BJ (cell line): ENCODE data around the gene FAIM. TPM values are rescaled to one million over a fixed set of nuclear protein-coding genes. Genes with fewer than 3 reads are reported as not detected.

ENCODE experiments used
- CTCF ChIA-PET: fragments of 350-600 bp; formaldehyde crosslinking; extraction: SDS; loops from one replicate; lab custom pipeline; 2021; ENCODE audit warnings: antibody characterized with exemption, inconsistent platforms; lab: Yijun Ruan, JAX
- POLR2A ChIA-PET: fragments of 300-600 bp; sonication (Branson Sonifier 250); formaldehyde crosslinking; extraction: SDS; loops from one replicate; lab custom pipeline; 2021; ENCODE audit warnings: antibody characterized with exemption; lab: Charles Lee
- DNase-seq: peaks from one replicate; pipeline ENCODE4 v3.0.0-alpha.2; 2011; ENCODE audit warnings: low read depth
- H3K27me3 ChIP-seq: 2 replicates; pipeline ENCODE4 v1.6.0; 2011; ENCODE audit warnings: low read length; ENCODE audit not compliant: control insufficient read depth, insufficient read depth
- H3K36me3 ChIP-seq: 2 replicates; pipeline ENCODE4 v1.5.1; 2011; ENCODE audit warnings: low read length; ENCODE audit not compliant: control insufficient read depth, insufficient read depth
- H3K4me3 ChIP-seq: 2 replicates; pipeline ENCODE4 v1.5.1; 2011; ENCODE audit warnings: low read depth, mild to moderate bottlenecking, control low read depth, low read length
- CTCF ChIP-seq: IDR thresholded peaks from 2 replicates; pipeline ENCODE4 v1.5.1; 2011; ENCODE audit warnings: low read depth, mild to moderate bottlenecking, control low read depth, inconsistent platforms, low read length, moderate library complexity; ENCODE audit not compliant: insufficient read depth
- polyA plus RNA-seq: library from polyadenylated mRNA; depleted of rRNA; stranded (reverse); fragments of >200 nt; gene quantifications from 2 replicates; pipeline ENCODE4 v1.2.3, GENCODE V29; 2011

Gene FAIM
- polyA plus RNA-seq, 1 experiment = 2.4 TPM

DNA sequence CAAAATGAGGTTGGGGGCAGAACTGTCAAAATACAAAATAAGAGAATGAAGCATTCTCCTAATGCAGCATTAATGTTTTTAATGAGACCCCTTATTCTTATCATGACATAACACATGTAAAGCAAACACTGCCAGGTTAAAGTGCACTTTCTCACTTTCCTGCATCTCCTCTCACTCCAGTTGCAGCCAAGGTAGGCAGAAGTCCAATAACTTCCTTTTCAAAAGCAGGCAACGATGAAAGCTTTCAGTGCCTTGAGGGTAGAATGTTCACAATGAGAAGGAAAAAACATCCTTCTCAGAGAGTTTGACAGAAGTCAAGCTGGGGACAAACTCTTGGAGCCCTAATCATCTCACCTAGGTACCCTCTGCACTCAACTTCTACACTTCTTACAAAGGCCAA is 59.5 kb downstream of the FAIM start:
- H3K27me3 ChIP-seq = no peaks in the 10 kb centered on the region
- no peak for DNase-seq
- H3K4me3 ChIP-seq = no peak overlapping the region
- ChIA-PET POLR2A (no interaction called here), CTCF (interaction anchor here (0.6 kb wide), 1 partner anchor 268 kb away, joined by 3 read pairs; no protein-coding TSS in a partner anchor)
- peaks cover 1% of the 10 kb centered on the region; the same call in 1 of the 2 replicates for H3K36me3 ChIP-seq
- no peak for TF ChIP-seq CTCF

- CTCF ChIA-PET = interaction anchor here (1.0 kb wide), 1 partner anchor 12 kb away, joined by 3 read pairs; no protein-coding TSS in a partner anchor
- TF ChIP-seq CTCF = no peak
- POLR2A ChIA-PET = no interaction called here
- Histone ChIP-seq H3K36me3 (no peaks in the 10 kb centered on the region; the same call in 1 of the 2 replicates), H3K27me3 (no peaks in the 10 kb centered on the region), H3K4me3 (no peak overlapping the region)
- DNase-seq = no peak
These were observed 61.8 kb downstream of the FAIM start for GRCh38 chr3:138670407-138670806.

GRCh38 chr3:138673641-138674530 is 65.3 kb downstream of the FAIM start:
- Histone ChIP-seq H3K4me3 (no peak overlapping the region), H3K36me3 (no peaks in the 10 kb centered on the region; the same call in 1 of the 2 replicates), H3K27me3 (no peaks in the 10 kb centered on the region)
- POLR2A ChIA-PET = no interaction called here
- TF ChIP-seq CTCF = no peak
- DNase-seq = no peak
- CTCF ChIA-PET = interaction anchor here (0.6 to 1.5 kb wide), 4 partner anchors 13 to 241 kb away, joined by 3 to 5 read pairs (median 4); partner anchors contain the start of gene CEP70

DNA sequence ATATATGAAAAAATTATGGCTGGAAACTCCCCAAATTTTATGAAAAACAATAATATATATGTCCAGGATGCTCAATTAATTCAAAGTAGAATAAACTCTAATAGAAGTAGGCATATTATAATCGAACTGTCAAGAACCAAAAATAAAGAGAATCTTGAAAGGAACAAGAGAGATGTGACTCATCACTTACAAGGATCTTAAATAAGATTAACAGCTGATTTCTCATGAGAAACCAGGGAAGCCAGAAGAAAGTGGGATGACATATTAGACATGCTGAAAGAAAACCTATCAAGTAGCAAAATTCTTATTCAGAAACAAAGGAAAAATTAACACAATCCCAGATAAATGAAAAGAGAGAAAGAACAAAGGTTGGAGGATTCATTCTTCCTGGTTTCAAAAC is 66.8 kb downstream of the FAIM start:
- Histone ChIP-seq H3K36me3 (no peaks in the 10 kb centered on the region), H3K4me3 (no peak overlapping the region), H3K27me3 (no peaks in the 10 kb centered on the region)
- no peak for DNase-seq
- TF ChIP-seq CTCF = no peak
- CTCF ChIA-PET = no interaction called here
- POLR2A ChIA-PET = no interaction called here

- Histone ChIP-seq H3K27me3 (no peaks in the 10 kb centered on the region), H3K4me3 (no peak overlapping the region), H3K36me3 (0 out of 2 replicates have a peak, but pooled peaks cover 3% of the 10 kb centered on the region)
- no peak for TF ChIP-seq CTCF
- no peak for DNase-seq
- ChIA-PET CTCF (interaction anchor here (1.0 to 1.7 kb wide), 2 partner anchors 14 to 237 kb away, joined by 3 to 5 read pairs; no protein-coding TSS in a partner anchor), POLR2A (no interaction called here)
These were observed 69.5 kb downstream of the FAIM start for GRCh38 chr3:138678086-138678485.
